ENCODE measurements around the gene P2RX5. TPM values are rescaled to one million over a fixed set of nuclear protein-coding genes. Genes with fewer than 3 reads are reported as not detected.
A peak's percentile ranks its signal among the peaks of the same experiment; 100 is the strongest.
"Not testable (repeated sequence)": the region's sequence is repeated elsewhere in the genome, so short reads cannot be mapped to it uniquely, and the experiment has no call there.

Gene P2RX5
- total RNA-seq, 2 donors from 2014 or later: 7.7 to 13.5 TPM

DNA sequence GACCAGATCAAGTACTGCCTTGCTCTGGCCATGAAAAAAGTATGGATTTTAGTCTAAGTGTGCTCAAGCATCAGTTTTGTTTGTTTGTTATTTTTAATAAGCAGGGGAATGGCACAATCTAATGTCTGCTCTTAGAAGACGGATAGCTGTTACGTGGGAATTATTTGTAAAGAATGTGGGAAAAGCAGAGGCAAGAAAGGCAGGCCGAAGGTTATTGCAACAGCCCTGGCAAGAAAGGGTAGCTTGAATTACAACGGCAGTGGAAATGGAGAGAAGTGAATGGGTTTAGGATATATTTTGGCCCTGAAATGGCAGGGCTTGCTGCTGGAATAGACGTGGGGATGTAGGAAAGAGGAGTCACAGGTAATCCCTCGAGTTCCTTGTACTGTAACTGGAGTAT lies 26.8 kb upstream of the P2RX5 start:
- ATAC-seq (no peak), DNase-seq (no peak)
- intact Hi-C loops (cut with DNase I): no loop called here

- intact Hi-C loops (cut with DNase I): no loop called here
- DNase-seq: no peak
- ATAC-seq: no peak
Observed at GRCh38 chr17:3719265-3719664, 23.3 kb upstream of the P2RX5 start.

- no peak for DNase-seq
- intact Hi-C loops (cut with DNase I): no loop called here
- no peak for ATAC-seq
Observed at GRCh38 chr17:3718201-3718600, 22.2 kb upstream of the P2RX5 start.

GRCh38 chr17:3715296-3715695 lies 19.3 kb upstream of the P2RX5 start:
- no peak for DNase-seq
- intact Hi-C loops (cut with DNase I): no loop called here
- ATAC-seq: no peak

DNA sequence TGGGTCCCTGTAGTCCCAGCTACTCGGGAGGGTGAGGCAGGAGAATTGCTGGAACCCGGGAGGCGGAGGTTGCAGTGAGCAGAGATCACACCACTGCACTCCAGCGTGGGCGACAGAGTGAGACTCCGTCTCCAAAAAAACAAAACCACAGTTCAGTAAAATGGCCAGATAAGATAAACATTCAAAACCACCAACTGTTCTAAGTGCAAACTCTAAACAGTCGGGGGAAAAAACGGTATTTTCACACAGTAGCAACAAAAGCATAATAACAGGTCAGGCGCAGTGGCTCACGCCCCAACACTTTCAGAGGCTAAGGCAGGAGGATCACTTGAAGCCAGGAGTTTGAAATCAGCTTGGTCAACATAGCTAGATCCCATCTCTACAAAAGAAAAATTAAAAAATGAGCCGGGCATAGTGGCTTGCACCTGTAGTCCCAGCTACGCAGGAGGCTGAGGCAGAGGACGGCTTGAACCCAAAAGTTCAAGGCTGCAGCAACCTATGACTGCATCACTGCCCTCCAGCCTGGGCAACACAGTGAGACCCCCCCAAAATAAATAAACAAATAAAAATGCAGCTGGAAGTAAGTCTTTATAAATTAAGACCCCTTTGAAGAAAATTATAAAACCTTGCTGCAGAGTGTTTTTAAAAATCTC lies 17.0 kb upstream of the P2RX5 start:
- intact Hi-C loops (cut with DNase I): no loop called here
- DNase-seq (no peak), ATAC-seq (no peak)

DNA sequence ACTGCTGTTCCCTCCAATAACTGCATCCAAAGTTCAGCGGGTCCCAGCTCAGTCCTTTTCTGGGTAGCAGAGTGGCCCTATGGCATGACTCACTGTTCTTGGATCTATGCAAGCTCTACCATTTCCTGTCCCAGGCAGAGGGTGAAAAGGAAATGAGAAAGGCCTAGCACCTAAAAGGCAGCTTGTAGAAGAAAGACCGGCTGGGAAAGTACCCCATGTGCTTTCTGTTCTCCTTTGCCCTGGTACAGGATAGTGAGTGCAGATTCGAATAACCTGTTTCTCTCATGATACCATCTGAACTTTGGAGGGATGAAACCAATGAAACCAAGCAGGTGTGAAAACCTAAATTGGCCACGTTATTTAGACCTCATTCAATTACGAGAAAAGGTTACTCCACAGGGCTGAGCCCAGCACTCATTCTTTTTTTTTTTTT lies 15.0 kb upstream of the P2RX5 start:
- intact Hi-C loops (cut with DNase I): no loop called here
- DNase-seq (no peak), ATAC-seq (peak; percentile 66 to 80)

DNA sequence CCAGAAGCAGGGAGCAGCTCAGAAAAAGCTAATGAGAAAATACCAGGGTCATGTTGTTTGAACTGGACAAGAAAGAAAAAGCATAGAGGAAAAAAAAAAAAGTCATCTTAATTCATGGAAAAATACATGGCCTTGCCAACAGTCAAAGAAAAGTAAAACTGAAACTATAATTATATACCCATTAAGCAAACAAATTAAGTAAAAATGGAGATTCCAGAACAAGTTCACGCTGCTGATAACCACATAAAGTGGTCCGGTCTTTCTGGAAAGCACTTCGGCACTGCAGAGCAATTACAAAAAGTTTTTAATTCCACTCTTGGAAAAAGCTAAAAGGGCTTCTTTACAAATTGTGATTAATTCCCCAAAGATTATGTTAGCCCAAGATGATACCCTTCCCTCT lies 12.4 kb upstream of the P2RX5 start:
- ATAC-seq: no peak
- intact Hi-C loops (cut with DNase I): no loop called here
- DNase-seq: no peak

DNA sequence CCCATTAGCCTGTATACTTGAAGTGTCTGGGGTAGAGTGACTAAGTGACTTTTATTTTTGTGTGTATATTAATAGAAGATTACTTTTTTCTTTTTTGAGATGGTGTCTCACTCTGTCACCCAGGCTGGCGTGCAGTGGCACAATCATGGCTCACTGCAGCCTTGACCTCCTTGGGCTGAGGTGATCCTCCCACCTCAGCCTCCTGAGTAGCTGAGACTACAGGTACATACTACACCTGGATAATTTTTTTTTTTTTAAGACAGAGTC lies 9.7 kb upstream of the P2RX5 start:
- intact Hi-C loops (cut with DNase I); ATAC-seq; DNase-seq: not testable (repeated sequence)

DNA sequence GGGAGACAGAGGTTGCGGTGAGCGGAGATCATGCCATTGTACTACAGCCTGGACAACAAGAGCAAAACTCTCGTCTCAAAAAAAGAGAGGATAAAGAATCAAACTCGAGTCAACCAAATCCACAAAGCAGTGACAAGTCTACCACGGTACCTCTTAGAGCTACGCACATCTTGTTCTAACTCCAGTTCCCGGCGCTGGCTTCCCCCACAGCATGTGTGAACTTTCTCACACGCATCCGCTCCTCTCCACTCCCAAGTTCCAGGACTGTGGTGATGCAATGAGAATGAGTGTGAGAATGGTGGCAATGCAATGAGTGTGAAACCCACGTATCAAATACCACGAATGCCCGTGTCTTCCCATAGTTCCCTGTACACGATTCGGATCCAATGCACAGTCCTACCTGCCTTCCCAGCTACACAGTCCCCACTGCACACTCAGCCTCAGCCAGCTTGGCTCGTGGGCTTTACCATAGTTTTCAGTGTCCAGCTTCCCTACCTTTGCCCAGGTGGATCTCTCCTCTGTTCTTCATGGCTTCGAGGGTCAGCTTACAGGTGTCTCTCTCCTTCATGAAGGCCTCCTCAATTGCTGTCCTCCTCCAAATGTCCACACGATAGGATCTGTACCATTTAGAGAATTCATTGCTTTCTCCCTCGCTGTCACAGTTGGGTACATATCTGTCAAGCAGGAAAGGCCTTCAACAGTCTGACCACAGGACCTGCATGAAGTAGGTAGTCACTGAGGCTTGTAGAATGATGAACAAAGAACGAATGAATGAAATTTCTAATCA lies 9.2 kb upstream of the P2RX5 start:
- DNase-seq: no peak
- ATAC-seq: no peak
- intact Hi-C loops (cut with DNase I): no loop called here

- ATAC-seq; intact Hi-C loops (cut with DNase I); DNase-seq: not testable (repeated sequence)
Observed at GRCh38 chr17:3702041-3702539, 6.1 kb upstream of the P2RX5 start.

- DNase-seq (no peak), ATAC-seq (no peak)
- intact Hi-C loops (cut with DNase I): no loop called here
Observed at GRCh38 chr17:3699951-3700350, 4.0 kb upstream of the P2RX5 start.

DNA sequence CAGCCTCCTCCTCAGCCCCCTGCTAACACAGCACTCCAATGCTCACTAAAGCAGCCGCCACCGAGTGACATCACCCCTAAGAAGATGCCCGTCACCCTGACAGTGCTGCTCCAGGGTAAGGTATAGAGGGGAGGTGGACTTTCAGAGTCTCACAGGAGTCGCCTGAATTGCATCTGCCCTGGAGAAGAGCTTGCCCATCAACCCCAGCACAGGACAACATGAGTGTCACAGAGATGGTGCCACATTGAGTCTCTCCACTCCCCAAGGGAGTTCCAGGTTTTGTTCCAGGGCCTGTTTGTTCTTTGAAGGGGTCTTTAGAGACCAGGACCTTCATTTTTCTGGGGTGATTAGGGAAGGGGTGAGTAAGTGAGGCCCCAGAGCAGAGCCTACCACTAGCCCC lies 2.2 kb upstream of the P2RX5 start:
- no peak for DNase-seq
- intact Hi-C loops (cut with DNase I): no loop called here
- no peak for ATAC-seq

- DNase-seq (no peak), ATAC-seq (peak in 1 of 2 donors; percentile 5)
- intact Hi-C loops (cut with DNase I): no loop called here
Observed at GRCh38 chr17:3697103-3697476, 1.1 kb upstream of the P2RX5 start.

GRCh38 chr17:3695129-3695722 lies 729 bp downstream of the P2RX5 start:
- peak; percentile 86 to 88 for ATAC-seq
- DNase-seq: peak; percentile 62

GRCh38 chr17:3693829-3694231 lies 2.1 kb downstream of the P2RX5 start:
- intact Hi-C loops (cut with DNase I): no loop called here
- DNase-seq (no peak), ATAC-seq (no peak)

More at GRCh38 chr17:3695129-3695722, 729 bp downstream of the P2RX5 start:
- intact Hi-C loops (cut with DNase I): no loop called here

DNA sequence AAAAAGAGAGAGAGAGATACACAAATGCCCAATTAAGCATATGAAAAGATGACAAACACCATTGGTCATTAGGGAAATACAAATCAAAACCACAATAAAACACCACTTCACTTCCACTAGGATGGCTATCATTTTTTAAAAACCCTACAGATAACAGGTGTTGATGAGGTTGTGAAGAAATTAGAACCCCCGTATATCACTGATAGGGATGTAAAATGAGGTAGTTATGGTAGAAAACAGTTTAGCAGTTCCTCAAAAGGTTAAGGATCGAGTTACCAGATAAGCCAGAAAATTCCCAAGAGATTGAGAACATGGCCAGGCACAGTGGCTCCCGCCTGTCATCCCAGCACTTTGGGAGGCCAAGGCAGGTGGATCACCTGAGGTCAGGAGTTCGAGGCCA lies 2.8 kb downstream of the P2RX5 start:
- ATAC-seq (no peak), DNase-seq (no peak)
- intact Hi-C loops (cut with DNase I): no loop called here

GRCh38 chr17:3692346-3692745 lies 3.6 kb downstream of the P2RX5 start:
- DNase-seq: no peak
- intact Hi-C loops (cut with DNase I): no loop called here
- ATAC-seq: no peak

DNA sequence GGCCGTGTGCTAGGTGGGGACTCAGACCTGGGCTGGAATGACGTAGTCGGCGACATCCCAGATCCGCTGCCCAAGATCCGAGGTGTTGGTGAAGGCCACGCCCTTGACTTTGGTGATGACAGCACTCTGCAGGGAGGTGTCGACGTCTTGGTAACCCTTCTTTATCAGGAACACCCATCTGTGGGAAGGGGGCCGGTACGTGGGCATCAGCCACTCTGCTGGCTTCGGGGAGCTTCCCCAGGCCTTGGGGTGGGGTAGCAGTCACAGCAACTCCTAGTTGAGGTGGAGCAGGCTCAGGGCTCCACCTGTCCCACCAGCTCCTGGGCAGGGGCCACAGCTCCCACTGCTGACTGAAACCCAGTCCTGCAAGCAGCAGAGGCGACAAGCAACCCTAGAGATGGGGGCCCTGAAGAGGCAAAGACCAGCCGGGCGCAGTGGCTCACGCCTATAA lies 4.3 kb downstream of the P2RX5 start:
- DNase-seq (no peak), ATAC-seq (no peak)
- intact Hi-C loops (cut with DNase I): no loop called here

DNA sequence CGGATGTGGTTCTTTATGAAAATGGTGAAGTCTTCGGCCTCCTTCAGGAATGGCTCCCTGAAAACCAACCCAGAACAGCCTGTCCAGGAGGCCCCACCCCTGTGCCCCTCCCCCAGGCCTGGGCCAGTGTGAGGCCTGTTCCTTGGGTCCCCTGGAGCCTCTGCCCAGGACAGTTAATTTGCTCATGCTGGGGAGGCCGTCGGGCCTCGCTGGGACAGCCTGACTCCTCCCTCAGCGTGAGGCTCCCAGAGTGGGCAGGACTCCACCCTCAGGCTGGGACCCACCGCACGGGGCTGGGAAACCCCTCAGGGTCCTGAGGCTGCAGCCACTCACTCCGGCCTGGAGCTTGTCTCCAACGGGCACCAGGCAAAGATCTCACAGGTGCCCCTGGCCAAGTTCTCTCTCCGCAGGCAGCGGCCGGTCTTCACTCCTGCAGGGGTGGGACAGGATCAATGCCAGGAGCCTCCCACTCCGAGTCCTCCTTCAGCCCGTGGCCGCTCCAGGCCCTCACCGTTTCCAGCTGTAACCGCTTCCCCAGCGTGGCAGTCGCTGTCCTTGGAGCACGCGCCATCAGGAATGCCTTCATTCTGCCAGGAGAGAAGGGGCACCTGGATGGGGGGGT lies 5.8 kb downstream of the P2RX5 start:
- intact Hi-C loops (cut with DNase I): no loop called here
- DNase-seq: no peak
- ATAC-seq: no peak
